Measurements from ENCODE around the gene FNIP2. TPM values are rescaled to one million over a fixed set of nuclear protein-coding genes. Genes with fewer than 3 reads are reported as not detected.
"Not testable (repeated sequence)": the region's sequence is repeated elsewhere in the genome, so short reads cannot be mapped to it uniquely, and the experiment has no call there.

FNIP2 gene
- total RNA-seq, 1 experiment from 2014 or later: 3.7 TPM

DNA sequence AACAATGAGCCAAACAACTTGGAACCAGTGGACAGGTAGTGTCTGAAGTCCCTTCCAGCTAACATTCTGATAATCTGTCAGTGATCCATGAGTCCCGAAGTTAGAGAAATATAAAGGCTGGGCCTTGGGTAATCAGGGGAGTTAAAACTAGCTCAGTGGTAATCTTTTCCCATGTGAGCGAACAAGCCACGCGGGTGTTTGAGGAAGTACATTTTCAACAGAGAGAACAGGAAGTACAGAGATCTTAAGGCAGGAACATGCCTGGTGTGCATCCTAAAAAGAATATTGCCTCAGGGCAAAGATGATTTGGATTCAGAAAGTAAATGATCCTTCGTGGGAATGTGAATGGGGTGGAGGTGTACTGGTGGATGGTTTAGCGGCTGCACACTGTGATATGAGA is 42.9 kb downstream of the FNIP2 start:
- DNase-seq (ENCODE audit: extremely low read depth, low read depth): no peak

DNA sequence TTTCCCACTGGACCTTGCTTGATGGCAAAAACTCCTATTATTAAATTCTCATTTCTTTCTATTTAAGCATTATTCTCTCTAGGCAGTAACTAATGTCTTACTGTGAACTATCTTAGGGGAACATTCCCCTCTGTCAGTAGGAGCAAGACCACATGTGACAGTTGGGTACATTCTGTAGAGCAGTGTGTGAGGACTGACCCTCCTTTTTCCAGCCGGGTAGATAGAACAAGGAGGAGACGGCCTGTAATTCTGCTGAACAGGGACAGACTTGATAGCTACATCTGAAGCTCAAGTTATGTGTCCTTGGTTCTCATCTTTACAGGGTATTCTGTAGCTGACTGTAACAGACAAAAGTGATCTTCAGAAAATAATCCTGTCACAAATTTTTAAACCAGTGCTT is 43.3 kb downstream of the FNIP2 start:
- no peak for DNase-seq (ENCODE audit: extremely low read depth, low read depth)

GRCh38 chr4:158812543-158812942 is 43.7 kb downstream of the FNIP2 start:
- DNase-seq (ENCODE audit: extremely low read depth, low read depth): no peak

DNA sequence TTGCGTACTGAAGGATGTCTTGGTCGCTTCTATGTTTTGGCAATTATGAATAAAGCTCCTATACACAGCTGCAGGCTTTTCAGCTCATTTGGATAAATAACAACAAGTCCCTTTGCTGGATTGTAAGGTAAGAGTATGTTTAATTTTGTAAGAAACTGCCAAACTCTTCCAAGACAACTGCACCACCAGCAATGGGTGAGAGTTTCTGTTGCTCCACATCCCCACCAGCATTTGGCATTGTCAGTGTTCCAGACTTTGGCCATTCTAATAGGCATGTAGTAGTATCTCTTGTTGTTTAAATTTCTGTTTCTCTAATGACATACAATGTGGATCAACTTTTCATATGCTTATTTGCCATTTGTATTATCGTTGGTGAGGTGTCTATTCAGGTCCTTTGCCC is 44.3 kb downstream of the FNIP2 start:
- no peak for DNase-seq (ENCODE audit: extremely low read depth, low read depth)

- no peak for DNase-seq (ENCODE audit: extremely low read depth, low read depth)
These were observed 45.4 kb downstream of the FNIP2 start for GRCh38 chr4:158814207-158814606.

DNA sequence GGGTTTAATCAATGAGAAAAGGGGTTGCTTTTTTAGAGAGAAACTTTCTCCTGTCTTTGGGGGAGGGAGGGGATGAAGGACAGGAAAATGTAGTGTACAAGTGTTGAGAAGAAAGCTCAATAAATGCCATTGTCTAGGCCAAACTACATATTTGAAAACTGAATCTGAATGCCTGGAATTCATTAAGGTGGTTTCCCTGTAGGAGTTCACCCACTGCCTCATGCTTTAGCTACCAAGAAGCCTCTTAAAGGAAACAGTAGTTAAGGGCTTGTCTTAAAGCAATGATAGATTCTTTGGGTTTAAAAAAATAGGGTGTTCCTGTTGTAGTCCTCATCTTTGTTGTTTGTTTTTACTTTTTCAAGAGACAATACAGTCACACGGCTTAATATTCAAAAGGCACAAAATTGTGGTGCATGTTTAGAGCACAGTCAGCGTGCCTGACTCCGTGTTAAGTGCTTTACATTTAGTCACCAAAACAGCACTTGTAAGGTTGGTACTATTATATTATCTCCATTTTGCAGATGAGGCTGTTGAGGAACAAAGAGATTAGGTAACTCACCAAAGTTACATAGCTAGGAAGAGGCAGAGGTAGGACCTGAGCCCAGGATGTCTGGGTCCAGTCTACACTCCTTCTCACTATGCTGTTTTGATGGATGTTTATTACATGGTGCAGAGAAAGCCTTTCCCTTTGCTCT is 46.0 kb downstream of the FNIP2 start:
- no peak for DNase-seq (ENCODE audit: extremely low read depth, low read depth)

- DNase-seq (ENCODE audit: extremely low read depth, low read depth): no peak
These were observed 48.1 kb downstream of the FNIP2 start for GRCh38 chr4:158816955-158817354.

- DNase-seq (ENCODE audit: extremely low read depth, low read depth): no peak
These were observed 48.9 kb downstream of the FNIP2 start for GRCh38 chr4:158817562-158818296.

GRCh38 chr4:158818560-158819140 is 49.8 kb downstream of the FNIP2 start:
- no peak for DNase-seq (ENCODE audit: extremely low read depth, low read depth)

DNA sequence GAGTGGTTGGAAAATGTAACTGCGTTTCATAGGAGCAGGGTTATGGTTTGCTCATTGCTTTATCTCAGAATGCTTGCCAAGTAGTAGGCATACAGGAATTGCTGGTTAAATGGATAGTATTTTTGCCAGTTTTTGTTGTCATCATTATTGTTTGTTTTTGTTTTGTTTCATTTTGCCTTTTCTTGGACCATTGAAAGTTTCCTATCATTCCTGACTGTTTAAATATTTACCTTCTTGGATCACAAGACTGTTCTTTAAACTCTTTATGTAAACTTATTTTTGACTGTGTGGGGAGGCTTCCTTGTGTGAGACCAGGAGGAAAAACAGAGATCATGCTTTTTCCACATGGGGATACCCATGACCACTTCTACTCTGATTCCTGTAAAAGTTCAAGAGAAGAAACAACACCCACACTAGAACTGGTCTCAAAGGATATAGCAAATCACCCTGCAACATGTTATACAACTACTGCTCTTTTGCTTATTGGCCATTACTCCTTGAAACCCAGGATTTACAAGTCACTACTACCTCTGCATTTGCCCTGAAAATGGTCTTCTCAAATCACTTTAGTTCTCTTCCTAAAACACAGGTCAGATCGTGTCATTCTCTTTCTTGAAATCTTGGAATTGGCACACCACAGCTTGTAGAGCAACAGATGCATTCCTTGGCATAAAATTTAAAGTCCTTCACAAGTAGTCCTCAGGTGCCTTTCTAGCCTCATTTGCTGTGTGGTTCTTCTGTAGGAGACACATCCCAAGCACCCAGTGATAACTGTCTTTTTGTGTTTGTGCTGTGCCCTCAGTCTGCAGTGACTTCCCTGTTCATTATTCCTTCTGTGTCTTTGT is 51.3 kb downstream of the FNIP2 start:
- no peak for DNase-seq (ENCODE audit: extremely low read depth, low read depth)

DNA sequence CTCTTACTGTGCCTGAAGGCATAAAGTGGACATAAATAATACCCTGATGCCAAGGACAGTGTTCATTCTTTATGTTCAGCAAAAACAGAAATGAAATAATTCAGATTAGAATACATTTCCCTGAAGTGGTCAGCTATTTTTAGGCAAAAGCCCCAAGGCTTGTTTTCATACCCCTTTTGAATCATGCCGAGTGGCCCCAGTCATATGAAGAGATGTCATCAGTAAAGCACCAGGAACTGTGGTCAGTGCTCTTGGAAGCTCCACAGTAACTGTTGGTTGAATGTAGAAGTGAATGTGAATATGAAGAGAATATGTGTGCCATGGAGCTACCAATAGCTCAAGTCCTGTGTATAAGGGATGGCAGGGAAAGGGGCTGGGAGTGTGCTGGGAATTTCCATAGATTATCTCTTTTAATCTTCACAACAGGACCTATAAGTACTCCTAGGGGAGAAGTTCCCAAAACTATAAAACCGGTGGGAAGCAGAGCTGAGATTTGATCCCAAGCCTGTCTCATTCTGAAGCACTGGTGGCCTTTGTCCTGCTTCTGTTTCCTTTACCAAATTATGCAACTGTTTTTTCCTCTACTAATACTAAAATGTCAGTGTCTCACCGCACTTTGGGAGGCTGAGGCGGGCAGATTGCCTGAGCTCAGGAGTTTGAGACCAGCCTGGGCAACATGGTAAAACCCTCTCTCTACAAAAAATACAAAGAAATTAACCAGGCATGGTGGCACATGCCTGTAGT is 52.6 kb downstream of the FNIP2 start:
- no peak for DNase-seq (ENCODE audit: extremely low read depth, low read depth)

DNA sequence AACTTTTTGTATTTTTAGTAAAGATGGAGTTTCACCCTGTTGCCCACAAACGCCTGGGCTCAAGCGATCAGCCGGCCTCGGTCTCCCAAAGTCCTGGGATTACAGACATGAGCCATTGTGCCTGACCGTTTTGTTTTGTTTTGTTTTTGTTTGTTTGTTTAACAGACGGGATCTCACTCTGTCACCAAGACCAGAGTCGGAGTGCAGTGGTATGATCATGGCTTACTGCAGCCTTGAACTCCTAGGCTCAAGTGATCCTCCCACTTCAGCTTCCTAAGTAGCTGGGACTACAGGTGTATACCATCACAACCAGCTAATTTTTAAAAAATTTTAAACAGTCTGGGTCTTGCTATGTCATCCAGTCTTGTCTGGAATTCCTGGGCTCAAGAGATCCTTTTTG is 53.5 kb downstream of the FNIP2 start:
- DNase-seq (ENCODE audit: extremely low read depth, low read depth): no peak

- DNase-seq (ENCODE audit: extremely low read depth, low read depth): no peak
These were observed 54.6 kb downstream of the FNIP2 start for GRCh38 chr4:158823461-158823873.

- DNase-seq (ENCODE audit: extremely low read depth, low read depth): no peak
These were observed 55.8 kb downstream of the FNIP2 start for GRCh38 chr4:158824425-158825274.

- DNase-seq (ENCODE audit: extremely low read depth, low read depth): no peak
These were observed 56.7 kb downstream of the FNIP2 start for GRCh38 chr4:158825433-158826036.

DNA sequence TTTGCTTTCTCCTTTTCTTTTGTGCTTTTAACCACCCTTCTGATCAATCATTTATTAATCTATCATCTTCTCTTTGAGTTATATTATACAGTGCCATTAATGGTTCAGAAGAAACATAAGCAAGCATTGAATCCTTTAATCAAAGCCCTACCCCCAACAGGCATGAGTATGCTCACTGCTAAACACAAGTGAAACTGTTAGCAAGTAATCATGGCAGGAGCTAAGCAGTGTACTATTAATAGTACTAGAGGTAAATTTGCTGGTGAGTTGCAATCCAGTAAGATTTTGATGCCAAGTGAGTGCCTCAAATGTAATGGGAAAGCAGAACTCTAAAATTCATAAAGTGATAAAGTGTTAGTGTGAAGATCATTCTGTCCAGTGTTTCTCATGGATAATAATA is 57.2 kb downstream of the FNIP2 start:
- DNase-seq (ENCODE audit: extremely low read depth, low read depth): no peak

- DNase-seq (ENCODE audit: extremely low read depth, low read depth): no peak
These were observed 58.1 kb downstream of the FNIP2 start for GRCh38 chr4:158826882-158827281.

DNA sequence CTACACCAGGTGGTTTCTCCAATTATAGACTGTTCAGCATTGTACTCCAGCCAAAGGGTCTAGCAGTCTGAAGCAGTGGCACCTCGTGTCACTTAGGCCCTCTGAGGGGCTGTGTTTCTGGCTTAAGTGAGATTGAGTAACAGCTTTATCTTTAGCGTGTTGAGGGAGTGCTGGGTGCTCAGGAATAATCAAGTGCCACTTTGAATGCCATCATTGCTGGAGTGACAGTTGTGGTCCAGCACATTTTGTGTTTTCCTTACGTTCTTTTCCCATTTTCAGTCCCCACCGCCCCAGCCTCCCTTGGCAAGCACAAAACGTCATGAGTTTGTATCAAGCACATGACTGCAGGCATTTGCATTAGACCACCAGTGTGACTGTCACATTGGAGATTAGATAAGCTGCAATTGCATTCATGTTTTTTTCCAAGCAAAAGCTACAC is 58.7 kb downstream of the FNIP2 start:
- DNase-seq (ENCODE audit: extremely low read depth, low read depth): no peak

- DNase-seq (ENCODE audit: extremely low read depth, low read depth): not testable (repeated sequence)
These were observed 59.3 kb downstream of the FNIP2 start for GRCh38 chr4:158828151-158828550.

Data from NCI-H460 (cell line).